SK-N-MC (cell line): ENCODE measurements around the gene AUTS2.

ENCODE experiments used
- EZH2 ChIP-seq: fragments of 200-600 bp; sonication (generic); IDR thresholded peaks from one replicate; pipeline ENCODE4 v1.6.1; 2017; ENCODE audit warnings: antibody characterized with exemption
- POLR2AphosphoS5 ChIP-seq: IDR thresholded peaks from 2 replicates; pipeline ENCODE4 v1.6.1; 2012; ENCODE audit warnings: mild to moderate bottlenecking, low read depth, low read length, borderline replicate concordance

DNA sequence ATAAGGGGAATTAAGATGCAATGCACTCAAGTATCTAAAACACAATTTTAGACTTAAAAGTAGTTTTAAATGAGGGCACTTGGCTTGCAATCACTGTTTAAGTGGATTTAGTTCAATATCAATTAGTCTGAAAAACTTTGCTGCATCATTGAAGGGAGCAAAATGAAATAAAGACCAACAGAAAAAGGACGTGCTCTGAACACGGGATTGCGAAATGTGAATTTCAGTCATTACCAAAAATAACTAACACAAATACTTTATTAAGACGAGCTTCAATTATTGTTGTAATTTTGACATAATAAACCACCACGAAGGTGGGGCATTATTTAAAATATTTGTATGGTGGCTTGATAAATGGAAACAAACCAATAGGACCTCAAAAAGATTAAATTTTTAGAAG lies 1171.9 kb downstream of the AUTS2 start:
- no peak for TF ChIP-seq EZH2
- no peak for TF ChIP-seq POLR2AphosphoS5
